Endothelial cell (in vitro differentiated cells): ENCODE results near the gene AHRR. TPM values are rescaled to one million over a fixed set of nuclear protein-coding genes. Genes with fewer than 3 reads are reported as not detected.

Experiments used
- DNase-seq: peaks from one replicate; pipeline ENCODE4 v3.0.0; 2021; ENCODE audit warnings: low spot score
- H3K27ac Mint-ChIP-seq: one replicate; pipeline ENCODE4 v1.8.0; 2021; ENCODE audit warnings: mixed read lengths, inconsistent platforms; ENCODE audit not compliant: unreplicated experiment
- H3K27me3 Mint-ChIP-seq: one replicate; pipeline ENCODE4 v1.8.0; 2021; ENCODE audit warnings: mild to moderate bottlenecking, moderate library complexity, mixed read lengths, inconsistent platforms; ENCODE audit not compliant: unreplicated experiment
- H3K36me3 Mint-ChIP-seq: one replicate; pipeline ENCODE4 v1.8.0; 2021; ENCODE audit warnings: mild to moderate bottlenecking, low read depth, mixed read lengths, inconsistent platforms; ENCODE audit not compliant: unreplicated experiment
- H3K4me1 Mint-ChIP-seq: one replicate; pipeline ENCODE4 v1.8.0; 2021; ENCODE audit warnings: mild to moderate bottlenecking, mixed read lengths, inconsistent platforms; ENCODE audit not compliant: unreplicated experiment
- H3K4me3 Mint-ChIP-seq: one replicate; pipeline ENCODE4 v1.8.0; 2021; ENCODE audit warnings: mild to moderate bottlenecking, mixed read lengths, inconsistent platforms; ENCODE audit not compliant: unreplicated experiment
- H3K9me3 Mint-ChIP-seq: one replicate; pipeline ENCODE4 v1.8.0; 2021; ENCODE audit warnings: mixed read lengths, inconsistent platforms; ENCODE audit not compliant: unreplicated experiment
- total RNA-seq: library from RNA; stranded (reverse); fragmentation: NEBNext Ultra II Directional; extraction: Animal tissue kit (Norgen Biotek cat#: 25700); gene quantifications from one replicate; pipeline ENCODE4 v1.2.1, GENCODE V29; 2021; ENCODE audit not compliant: unreplicated experiment
- TF ChIP-seq, protein P1 (sequence below): fragments of 200-600 bp; sonication (generic); IDR thresholded peaks from one replicate; pipeline ENCODE4 v1.5.0; 2021; ENCODE audit warnings: antibody characterized with exemption; ENCODE audit not compliant: unreplicated experiment

AHRR gene
- total RNA-seq, 1 donor from 2014 or later: 8.7 TPM

GRCh38 chr5:370311-370958 lies 48.9 kb downstream of the AHRR start:
- H3K4me3 Mint-ChIP-seq: no peak overlapping the region
- peaks cover 6% of the 10 kb centered on the region for H3K36me3 Mint-ChIP-seq
- TF ChIP-seq, protein P1, sequence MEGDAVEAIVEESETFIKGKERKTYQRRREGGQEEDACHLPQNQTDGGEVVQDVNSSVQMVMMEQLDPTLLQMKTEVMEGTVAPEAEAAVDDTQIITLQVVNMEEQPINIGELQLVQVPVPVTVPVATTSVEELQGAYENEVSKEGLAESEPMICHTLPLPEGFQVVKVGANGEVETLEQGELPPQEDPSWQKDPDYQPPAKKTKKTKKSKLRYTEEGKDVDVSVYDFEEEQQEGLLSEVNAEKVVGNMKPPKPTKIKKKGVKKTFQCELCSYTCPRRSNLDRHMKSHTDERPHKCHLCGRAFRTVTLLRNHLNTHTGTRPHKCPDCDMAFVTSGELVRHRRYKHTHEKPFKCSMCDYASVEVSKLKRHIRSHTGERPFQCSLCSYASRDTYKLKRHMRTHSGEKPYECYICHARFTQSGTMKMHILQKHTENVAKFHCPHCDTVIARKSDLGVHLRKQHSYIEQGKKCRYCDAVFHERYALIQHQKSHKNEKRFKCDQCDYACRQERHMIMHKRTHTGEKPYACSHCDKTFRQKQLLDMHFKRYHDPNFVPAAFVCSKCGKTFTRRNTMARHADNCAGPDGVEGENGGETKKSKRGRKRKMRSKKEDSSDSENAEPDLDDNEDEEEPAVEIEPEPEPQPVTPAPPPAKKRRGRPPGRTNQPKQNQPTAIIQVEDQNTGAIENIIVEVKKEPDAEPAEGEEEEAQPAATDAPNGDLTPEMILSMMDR: no peak
- no peak for DNase-seq
- H3K4me1 Mint-ChIP-seq: peaks cover 14% of the 10 kb centered on the region
- H3K27ac Mint-ChIP-seq: no peak overlapping the region
- no peaks in the 10 kb centered on the region for H3K9me3 Mint-ChIP-seq
- peaks cover 8% of the 10 kb centered on the region for H3K27me3 Mint-ChIP-seq

GRCh38 chr5:370959-371810 lies 49.7 kb downstream of the AHRR start:
- H3K27me3 Mint-ChIP-seq: peaks cover 8% of the 10 kb centered on the region
- DNase-seq: no peak
- no peaks in the 10 kb centered on the region for H3K9me3 Mint-ChIP-seq
- no peak overlapping the region for H3K27ac Mint-ChIP-seq
- TF ChIP-seq, protein P1: no peak
- peaks cover 14% of the 10 kb centered on the region for H3K4me1 Mint-ChIP-seq
- H3K36me3 Mint-ChIP-seq: peaks cover 6% of the 10 kb centered on the region
- H3K4me3 Mint-ChIP-seq: no peak overlapping the region

- no peak for DNase-seq
- H3K4me3 Mint-ChIP-seq: no peak overlapping the region
Measured at GRCh38 chr5:371811-372555, 50.5 kb downstream of the AHRR start.

DNA sequence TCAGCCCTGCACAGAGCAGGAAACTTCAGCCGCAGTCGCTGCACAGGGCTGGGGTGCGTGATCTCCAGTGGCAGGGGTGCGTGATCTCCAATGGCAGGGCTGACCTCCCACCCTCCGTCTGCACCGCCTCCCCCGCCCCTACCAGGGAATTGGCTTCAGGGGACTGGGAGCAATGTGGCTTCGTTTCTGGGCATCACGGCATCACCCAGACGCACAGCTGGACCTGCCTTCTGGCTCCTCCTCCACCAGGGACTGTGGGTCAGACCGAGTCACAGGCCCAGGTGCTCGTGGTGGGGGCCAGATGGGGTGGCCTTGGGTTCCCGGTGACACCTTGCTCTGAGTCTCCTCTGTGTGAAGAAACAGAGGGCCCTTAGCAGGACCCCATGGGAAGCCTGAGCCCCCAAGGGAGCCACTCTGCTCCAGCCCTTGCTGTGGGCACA lies 51.1 kb downstream of the AHRR start:
- TF ChIP-seq, protein P1: no peak

More at GRCh38 chr5:371811-372555, 50.5 kb downstream of the AHRR start:
- Mint-ChIP-seq H3K4me1 (peaks cover 14% of the 10 kb centered on the region), H3K36me3 (peaks cover 1% of the 10 kb centered on the region), H3K27me3 (peaks cover 8% of the 10 kb centered on the region), H3K27ac (no peak overlapping the region), H3K9me3 (no peaks in the 10 kb centered on the region)
- TF ChIP-seq, protein P1: no peak

More for the DNA sequence above, 51.1 kb downstream of the AHRR start:
- no peak overlapping the region for H3K4me3 Mint-ChIP-seq
- DNase-seq: no peak
- H3K36me3 Mint-ChIP-seq: no peaks in the 10 kb centered on the region
- no peaks in the 10 kb centered on the region for H3K9me3 Mint-ChIP-seq
- no peak overlapping the region for H3K27ac Mint-ChIP-seq
- peaks cover 14% of the 10 kb centered on the region for H3K4me1 Mint-ChIP-seq
- peaks cover 6% of the 10 kb centered on the region for H3K27me3 Mint-ChIP-seq
